GM21717 (cell line): ENCODE data around the gene ZER1.
A peak's percentile ranks its signal among the peaks of the same experiment; 100 is the strongest.
"Not testable (repeated sequence)": the region's sequence is repeated elsewhere in the genome, so short reads cannot be mapped to it uniquely, and the experiment has no call there.

ENCODE experiments used
- ATAC-seq: cut with Tn5 transposase; IDR thresholded peaks from one replicate; pipeline ENCODE4 v1.9.1; 2021; ENCODE audit warnings: mild to moderate bottlenecking, moderate library complexity; ENCODE audit not compliant: unreplicated experiment

ZER1 gene

GRCh38 chr9:128771745-128772519, at the start of gene ZER1:
TSS of gene ZER1 (minus strand) at chr9:128771927. CDS start at chr9:128755565, 16,362 bp downstream.
- peak; percentile 85 for ATAC-seq

GRCh38 chr9:128820665-128821583, 49.2 kb upstream of the ZER1 start:
- ATAC-seq: no peak

- ATAC-seq: no peak
These were observed 48.3 kb upstream of the ZER1 start for GRCh38 chr9:128819716-128820664.

- ATAC-seq: peak; percentile 31
These were observed 47.4 kb upstream of the ZER1 start for GRCh38 chr9:128818839-128819715.

- ATAC-seq: peak; percentile 86
These were observed 46.5 kb upstream of the ZER1 start, which contains the start of gene ENDOG for GRCh38 chr9:128818099-128818838. TSS of gene ENDOG (plus strand) at chr9:128818500. CDS start at chr9:128818685, 185 bp downstream.

GRCh38 chr9:128810873-128811272, 39.1 kb upstream of the ZER1 start:
- ATAC-seq: no peak

GRCh38 chr9:128809831-128810230, 38.1 kb upstream of the ZER1 start:
- no peak for ATAC-seq

GRCh38 chr9:128809036-128809599, 37.4 kb upstream of the ZER1 start:
- ATAC-seq: no peak

GRCh38 chr9:128808543-128808942, 36.8 kb upstream of the ZER1 start:
- no peak for ATAC-seq

GRCh38 chr9:128807827-128808226, 36.1 kb upstream of the ZER1 start:
- no peak for ATAC-seq

- no peak for ATAC-seq
These were observed 33.9 kb upstream of the ZER1 start for GRCh38 chr9:128805661-128806060.

GRCh38 chr9:128802482-128802881, 30.8 kb upstream of the ZER1 start:
- no peak for ATAC-seq

GRCh38 chr9:128800061-128800460, 28.3 kb upstream of the ZER1 start:
- no peak for ATAC-seq

GRCh38 chr9:128798896-128799295, 27.2 kb upstream of the ZER1 start:
- ATAC-seq: no peak

GRCh38 chr9:128794961-128795360, 23.2 kb upstream of the ZER1 start:
- ATAC-seq: not testable (repeated sequence)

- no peak for ATAC-seq
These were observed 21.4 kb upstream of the ZER1 start for GRCh38 chr9:128792978-128793686.

GRCh38 chr9:128792134-128792533, 20.4 kb upstream of the ZER1 start:
- ATAC-seq: no peak

- no peak for ATAC-seq
These were observed 18.8 kb upstream of the ZER1 start for GRCh38 chr9:128790536-128790935.
